Measurements from ENCODE around the gene ITGAE. TPM values are rescaled to one million over a fixed set of nuclear protein-coding genes. Genes with fewer than 3 reads are reported as not detected.
"Not testable (repeated sequence)": the region's sequence is repeated elsewhere in the genome, so short reads cannot be mapped to it uniquely, and the experiment has no call there.

Gene ITGAE
- total RNA-seq, 1 experiment from 2014 or later: 30.6 TPM

DNA sequence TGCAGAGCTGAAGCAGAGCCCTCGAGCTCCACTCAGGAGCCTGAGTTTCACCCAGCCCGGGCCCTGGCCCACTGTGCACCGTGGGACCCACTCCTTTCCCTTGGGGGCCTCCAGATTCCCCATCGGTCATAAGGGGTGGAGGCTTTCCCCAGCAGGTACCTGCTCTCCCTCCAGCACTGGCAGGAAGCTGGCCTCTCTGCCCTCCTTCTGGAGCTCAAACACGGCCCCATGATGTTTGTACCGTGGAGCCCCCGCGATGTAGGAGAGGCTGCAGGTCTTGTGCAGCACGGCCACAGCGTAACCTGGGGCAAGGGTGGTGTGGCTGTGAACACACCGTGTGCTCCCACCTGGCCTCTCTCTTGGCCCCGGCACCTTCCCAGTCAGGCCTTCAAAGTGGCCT is 47.4 kb downstream of the ITGAE start:
- Histone ChIP-seq H3K9me3 (replicated peaks) (no peaks in the 10 kb centered on the region), H3K27me3 (replicated peaks) (0 out of 2 replicates have a peak, but pooled peaks cover 4% of the 10 kb centered on the region)

GRCh38 chr17:3751836-3752235 is 49.2 kb downstream of the ITGAE start:
- no peaks in the 10 kb centered on the region for H3K9me3 ChIP-seq (replicated peaks)
- no peak overlapping the region for H3K4me3 ChIP-seq
- H3K36me3 ChIP-seq: no peaks in the 10 kb centered on the region
- H3K4me1 ChIP-seq (replicated peaks): no peaks in the 10 kb centered on the region
- no peak overlapping the region for H3K27ac ChIP-seq
- DNase-seq (ENCODE audit: low read depth in 1 of 2, low spot score in 2 of 2): no peak
- H3K27me3 ChIP-seq (replicated peaks): 0 out of 2 replicates have a peak, but pooled peaks cover 4% of the 10 kb centered on the region

More for the DNA sequence above, 47.4 kb downstream of the ITGAE start:
- DNase-seq (ENCODE audit: low read depth in 1 of 2, low spot score in 2 of 2): no peak
- Histone ChIP-seq H3K27ac (no peak overlapping the region), H3K4me1 (replicated peaks) (no peaks in the 10 kb centered on the region), H3K4me3 (no peak overlapping the region), H3K36me3 (no peaks in the 10 kb centered on the region)

DNA sequence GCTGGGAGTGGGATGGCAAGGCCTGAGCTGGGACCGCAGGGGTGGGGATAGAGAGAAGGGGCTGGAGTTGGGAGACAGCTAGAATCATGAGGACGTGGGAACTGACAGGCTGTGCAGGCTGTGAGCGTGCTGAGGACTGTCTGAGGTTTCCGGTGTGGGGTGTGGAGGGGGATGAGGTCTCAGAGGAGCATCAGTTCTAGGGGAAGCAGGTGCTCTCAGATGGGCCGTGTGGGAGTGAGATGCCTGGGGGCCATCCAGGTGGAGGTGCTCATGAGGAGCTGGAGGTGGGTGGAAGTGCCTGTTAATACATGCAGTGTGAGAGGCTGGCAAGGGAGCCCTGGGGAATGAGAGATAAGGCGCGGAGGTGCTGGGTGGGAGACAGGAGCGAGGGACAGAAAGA is 50.1 kb downstream of the ITGAE start:
- Histone ChIP-seq H3K4me1 (replicated peaks) (no peaks in the 10 kb centered on the region), H3K4me3 (no peak overlapping the region), H3K27ac (no peak overlapping the region), H3K9me3 (replicated peaks) (no peaks in the 10 kb centered on the region), H3K36me3 (no peaks in the 10 kb centered on the region), H3K27me3 (replicated peaks) (0 out of 2 replicates have a peak, but pooled peaks cover 4% of the 10 kb centered on the region)
- DNase-seq (ENCODE audit: low read depth in 1 of 2, low spot score in 2 of 2): no peak

- Histone ChIP-seq H3K27me3 (replicated peaks) (0 out of 2 replicates have a peak, but pooled peaks cover 4% of the 10 kb centered on the region), H3K36me3 (no peaks in the 10 kb centered on the region), H3K4me1 (replicated peaks) (no peaks in the 10 kb centered on the region), H3K27ac (no peak overlapping the region), H3K9me3 (replicated peaks) (no peaks in the 10 kb centered on the region), H3K4me3 (no peak overlapping the region)
- DNase-seq (ENCODE audit: low read depth in 1 of 2, low spot score in 2 of 2): no peak
Measured at GRCh38 chr17:3750296-3750695, 50.7 kb downstream of the ITGAE start.

DNA sequence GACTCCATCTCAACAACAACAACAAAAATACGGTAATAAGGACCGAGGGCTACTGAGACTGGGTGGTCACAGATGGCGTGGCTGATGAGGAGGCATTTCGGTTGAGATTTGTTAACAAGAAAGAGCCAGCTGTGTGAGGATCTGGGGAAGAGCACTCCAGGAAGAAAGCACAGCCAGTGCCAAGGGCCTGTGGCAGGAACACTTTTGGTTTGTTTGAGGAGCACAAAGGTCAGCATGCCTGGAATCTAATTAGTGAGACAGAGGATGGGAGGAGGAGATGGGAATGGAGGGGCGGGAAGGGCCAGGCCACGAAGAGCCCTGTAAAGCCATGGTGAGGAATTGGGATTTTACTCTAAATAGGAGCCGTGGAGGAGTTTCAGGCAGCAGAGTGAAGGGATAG is 52.4 kb downstream of the ITGAE start:
- Histone ChIP-seq H3K9me3 (replicated peaks) (no peaks in the 10 kb centered on the region), H3K27ac (no peak overlapping the region), H3K27me3 (replicated peaks) (0 out of 2 replicates have a peak, but pooled peaks cover 4% of the 10 kb centered on the region), H3K4me1 (replicated peaks) (no peaks in the 10 kb centered on the region), H3K4me3 (no peak overlapping the region), H3K36me3 (no peaks in the 10 kb centered on the region)
- DNase-seq (ENCODE audit: low read depth in 1 of 2, low spot score in 2 of 2): no peak

- H3K36me3 ChIP-seq: no peaks in the 10 kb centered on the region
- no peak overlapping the region for H3K4me3 ChIP-seq
- no peak for DNase-seq (ENCODE audit: low read depth in 1 of 2, low spot score in 2 of 2)
- H3K4me1 ChIP-seq (replicated peaks): no peaks in the 10 kb centered on the region
- 0 out of 2 replicates have a peak, but pooled peaks cover 4% of the 10 kb centered on the region for H3K27me3 ChIP-seq (replicated peaks)
- H3K9me3 ChIP-seq (replicated peaks): no peaks in the 10 kb centered on the region
- H3K27ac ChIP-seq: no peak overlapping the region
Measured at GRCh38 chr17:3747805-3748204, 53.2 kb downstream of the ITGAE start.

GRCh38 chr17:3745071-3745470 is 55.9 kb downstream of the ITGAE start:
- Histone ChIP-seq H3K27ac (no peak overlapping the region), H3K36me3 (no peaks in the 10 kb centered on the region), H3K27me3 (replicated peaks) (no peaks in the 10 kb centered on the region), H3K4me3 (no peak overlapping the region), H3K9me3 (replicated peaks) (no peaks in the 10 kb centered on the region), H3K4me1 (replicated peaks) (no peaks in the 10 kb centered on the region)
- DNase-seq (ENCODE audit: low read depth in 1 of 2, low spot score in 2 of 2): no peak

- no peaks in the 10 kb centered on the region for H3K4me1 ChIP-seq (replicated peaks)
- no peak for DNase-seq (ENCODE audit: low read depth in 1 of 2, low spot score in 2 of 2)
Measured at GRCh38 chr17:3744014-3744413, 57.0 kb downstream of the ITGAE start.

GRCh38 chr17:3740611-3741073 is 60.3 kb downstream of the ITGAE start:
- H3K4me3 ChIP-seq: no peak overlapping the region
- no peaks in the 10 kb centered on the region for H3K27me3 ChIP-seq (replicated peaks)
- H3K9me3 ChIP-seq (replicated peaks): no peaks in the 10 kb centered on the region
- H3K4me1 ChIP-seq (replicated peaks): no peaks in the 10 kb centered on the region
- no peaks in the 10 kb centered on the region for H3K36me3 ChIP-seq
- H3K27ac ChIP-seq: no peak overlapping the region
- no peak for DNase-seq (ENCODE audit: low read depth in 1 of 2, low spot score in 2 of 2)

More at GRCh38 chr17:3744014-3744413, 57.0 kb downstream of the ITGAE start:
- Histone ChIP-seq H3K27ac (no peak overlapping the region), H3K4me3 (no peak overlapping the region), H3K36me3 (no peaks in the 10 kb centered on the region), H3K9me3 (replicated peaks) (no peaks in the 10 kb centered on the region), H3K27me3 (replicated peaks) (no peaks in the 10 kb centered on the region)

DNA sequence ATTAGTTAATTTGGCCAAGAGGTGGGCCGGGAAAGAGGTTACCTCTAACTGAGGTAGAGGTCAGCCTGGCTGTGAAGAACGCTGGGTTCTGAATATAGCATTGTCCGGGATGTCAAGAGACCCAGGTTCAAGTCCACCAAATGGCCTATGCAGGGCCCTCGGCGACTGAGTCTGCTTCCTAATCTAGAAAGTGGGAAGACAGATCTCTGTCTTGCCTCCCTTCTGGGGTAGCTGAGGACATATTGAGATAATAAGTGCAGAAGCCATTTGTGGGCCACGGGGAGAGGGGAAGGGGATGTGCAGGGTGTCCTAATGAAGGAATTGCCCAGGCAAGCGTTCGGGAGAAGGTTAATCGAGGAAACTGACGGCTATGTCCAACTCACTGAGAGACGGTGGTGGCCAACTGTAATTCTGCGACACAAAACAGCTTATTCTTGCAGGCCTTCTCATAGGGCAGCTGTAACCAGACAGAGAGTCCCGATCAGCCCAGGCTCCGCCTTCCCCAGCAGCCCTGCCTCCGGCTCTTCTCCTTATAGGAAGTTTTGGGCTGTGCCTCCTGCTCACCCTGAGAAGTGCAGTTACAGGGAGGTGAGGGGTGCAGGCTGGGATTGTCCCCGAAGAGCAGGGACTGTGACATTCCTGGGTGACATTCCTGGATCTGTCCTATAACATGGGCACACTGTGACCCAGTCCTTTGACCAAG is 61.4 kb downstream of the ITGAE start:
- Histone ChIP-seq H3K27ac (no peak overlapping the region), H3K4me3 (no peak overlapping the region), H3K4me1 (replicated peaks) (no peaks in the 10 kb centered on the region; the same call in 1 of the 2 replicates), H3K9me3 (replicated peaks) (no peaks in the 10 kb centered on the region), H3K27me3 (replicated peaks) (no peaks in the 10 kb centered on the region), H3K36me3 (no peaks in the 10 kb centered on the region)
- no peak for DNase-seq (ENCODE audit: low read depth in 1 of 2, low spot score in 2 of 2)

DNA sequence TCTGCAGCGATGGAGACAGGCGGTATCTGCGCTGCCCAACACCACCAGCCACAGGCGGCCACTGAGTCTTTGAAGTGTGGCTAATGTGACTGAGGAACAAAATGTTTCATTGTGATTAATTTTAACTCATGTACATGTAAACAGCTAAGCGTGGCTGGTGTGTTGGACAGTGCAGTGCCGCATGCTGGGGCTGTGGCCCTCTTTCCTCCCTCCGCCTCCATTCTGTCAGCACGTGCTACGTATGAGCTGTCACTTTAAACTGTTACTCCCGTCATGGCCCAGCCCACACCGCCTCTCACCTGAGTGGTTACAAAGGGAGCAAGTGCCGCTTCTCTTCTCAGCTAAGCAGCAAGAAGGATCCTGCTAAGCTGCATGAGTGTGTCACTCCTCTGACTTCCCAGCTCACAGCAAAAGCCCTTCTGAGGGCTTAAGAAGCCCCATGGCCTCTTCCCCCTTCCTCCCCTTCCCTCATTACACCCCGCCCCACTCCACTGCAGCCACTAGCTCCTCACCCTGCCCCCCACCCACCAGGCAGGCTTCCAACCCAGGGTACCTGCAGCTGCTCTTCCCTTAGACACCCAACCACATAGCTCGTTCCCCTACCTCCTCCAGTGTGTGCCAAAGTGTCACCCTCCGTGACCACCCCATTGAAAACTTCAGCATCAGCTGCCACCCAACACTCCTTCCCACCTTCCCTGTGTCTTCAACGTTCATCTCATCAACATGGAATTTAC is 62.3 kb downstream of the ITGAE start:
- Histone ChIP-seq H3K36me3 (no peaks in the 10 kb centered on the region), H3K27me3 (replicated peaks) (no peaks in the 10 kb centered on the region), H3K4me3 (no peak overlapping the region), H3K27ac (no peak overlapping the region), H3K4me1 (replicated peaks) (peaks cover 4% of the 10 kb centered on the region), H3K9me3 (replicated peaks) (no peaks in the 10 kb centered on the region)
- no peak for DNase-seq (ENCODE audit: low read depth in 1 of 2, low spot score in 2 of 2)

- DNase-seq (ENCODE audit: low read depth in 1 of 2, low spot score in 2 of 2): no peak
- Histone ChIP-seq H3K27ac (no peak overlapping the region), H3K4me3 (no peak overlapping the region), H3K4me1 (replicated peaks) (peaks cover 31% of the 10 kb centered on the region), H3K9me3 (replicated peaks) (no peaks in the 10 kb centered on the region), H3K27me3 (replicated peaks) (no peaks in the 10 kb centered on the region), H3K36me3 (no peaks in the 10 kb centered on the region)
Measured at GRCh38 chr17:3735515-3735914, 65.5 kb downstream of the ITGAE start.

DNA sequence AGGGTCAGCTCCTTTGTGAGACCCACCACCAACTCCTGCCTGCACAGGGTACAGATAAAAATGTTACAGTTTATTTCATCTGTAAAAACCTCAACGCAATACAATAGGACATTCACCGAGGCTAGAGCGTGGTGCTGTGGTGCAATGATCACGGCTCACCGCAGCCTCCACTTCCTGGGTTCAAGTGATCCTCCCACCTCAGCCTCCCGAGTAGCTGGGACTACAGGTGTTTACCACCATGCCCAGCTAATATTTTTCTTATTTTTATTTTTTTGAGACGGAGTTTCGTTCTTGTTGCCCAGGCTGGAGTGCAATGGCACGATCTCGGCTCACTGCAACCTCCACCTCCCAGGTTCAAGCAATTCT is 66.1 kb downstream of the ITGAE start:
- peaks cover 34% of the 10 kb centered on the region for H3K4me1 ChIP-seq (replicated peaks)
- H3K27me3 ChIP-seq (replicated peaks); H3K4me3 ChIP-seq; H3K36me3 ChIP-seq; H3K27ac ChIP-seq; H3K9me3 ChIP-seq (replicated peaks); DNase-seq (ENCODE audit: low read depth in 1 of 2, low spot score in 2 of 2): not testable (repeated sequence)

DNA sequence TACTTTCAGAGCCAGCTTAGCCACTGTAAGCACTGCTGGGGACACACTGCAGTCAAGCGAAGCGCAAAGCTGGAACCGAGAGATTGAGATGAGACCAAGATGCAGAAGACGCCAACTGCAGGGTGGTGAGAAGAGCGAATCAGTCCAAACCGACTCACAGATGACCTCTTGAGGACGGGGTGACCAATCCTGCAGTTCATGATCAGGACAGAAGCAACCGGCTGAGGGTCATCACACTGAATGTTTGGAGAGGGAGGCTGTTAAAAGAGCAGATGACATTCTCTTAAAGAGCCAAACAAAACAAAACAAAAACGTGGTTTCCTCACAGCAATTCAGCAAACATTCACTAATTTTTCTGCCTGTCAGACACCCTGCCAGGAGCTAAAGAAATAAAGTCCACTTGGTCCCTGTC is 68.8 kb downstream of the ITGAE start:
- no peaks in the 10 kb centered on the region for H3K9me3 ChIP-seq (replicated peaks)
- no peaks in the 10 kb centered on the region for H3K27me3 ChIP-seq (replicated peaks)
- peaks cover 8% of the 10 kb centered on the region for H3K36me3 ChIP-seq
- DNase-seq (ENCODE audit: low read depth in 1 of 2, low spot score in 2 of 2): no peak
- H3K4me1 ChIP-seq (replicated peaks): peaks cover 34% of the 10 kb centered on the region
- no peak overlapping the region for H3K27ac ChIP-seq
- no peak overlapping the region for H3K4me3 ChIP-seq
